Epithelial cell of proximal tubule (primary cell): ENCODE results near the gene PGRMC1. TPM values are rescaled to one million over a fixed set of nuclear protein-coding genes. Genes with fewer than 3 reads are reported as not detected.
A peak's percentile ranks its signal among the peaks of the same experiment; 100 is the strongest.
"Not testable (repeated sequence)": the region's sequence is repeated elsewhere in the genome, so short reads cannot be mapped to it uniquely, and the experiment has no call there.

Experiments
- DNase-seq: peaks from one replicate; pipeline ENCODE4 v3.0.0-alpha.2; 2011; ENCODE audit warnings: low read depth
- H3K4me3 ChIP-seq: 2 replicates; pipeline ENCODE4 v1.5.1; 2011; ENCODE audit warnings: low read depth, mild to moderate bottlenecking, low read length
- total RNA-seq: library from RNA; depleted of rRNA; stranded (reverse); fragments of >200 nt; gene quantifications from 2 replicates; pipeline ENCODE4 v1.2.3, GENCODE V29; 2015
- TF ChIP-seq, protein P1 (sequence below): conservative IDR thresholded peaks from 2 replicates; pipeline ENCODE4 v1.5.1; 2012; ENCODE audit warnings: low read depth, mild to moderate bottlenecking, low read length

The PGRMC1 gene
- total RNA-seq, 1 donor from 2014 or later: 112 TPM

GRCh38 chrX:119249891-119250290 is 13.8 kb downstream of the PGRMC1 start:
- no peak for DNase-seq
- H3K4me3 ChIP-seq: no peak overlapping the region
- TF ChIP-seq, protein P1, sequence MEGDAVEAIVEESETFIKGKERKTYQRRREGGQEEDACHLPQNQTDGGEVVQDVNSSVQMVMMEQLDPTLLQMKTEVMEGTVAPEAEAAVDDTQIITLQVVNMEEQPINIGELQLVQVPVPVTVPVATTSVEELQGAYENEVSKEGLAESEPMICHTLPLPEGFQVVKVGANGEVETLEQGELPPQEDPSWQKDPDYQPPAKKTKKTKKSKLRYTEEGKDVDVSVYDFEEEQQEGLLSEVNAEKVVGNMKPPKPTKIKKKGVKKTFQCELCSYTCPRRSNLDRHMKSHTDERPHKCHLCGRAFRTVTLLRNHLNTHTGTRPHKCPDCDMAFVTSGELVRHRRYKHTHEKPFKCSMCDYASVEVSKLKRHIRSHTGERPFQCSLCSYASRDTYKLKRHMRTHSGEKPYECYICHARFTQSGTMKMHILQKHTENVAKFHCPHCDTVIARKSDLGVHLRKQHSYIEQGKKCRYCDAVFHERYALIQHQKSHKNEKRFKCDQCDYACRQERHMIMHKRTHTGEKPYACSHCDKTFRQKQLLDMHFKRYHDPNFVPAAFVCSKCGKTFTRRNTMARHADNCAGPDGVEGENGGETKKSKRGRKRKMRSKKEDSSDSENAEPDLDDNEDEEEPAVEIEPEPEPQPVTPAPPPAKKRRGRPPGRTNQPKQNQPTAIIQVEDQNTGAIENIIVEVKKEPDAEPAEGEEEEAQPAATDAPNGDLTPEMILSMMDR: no peak

DNA sequence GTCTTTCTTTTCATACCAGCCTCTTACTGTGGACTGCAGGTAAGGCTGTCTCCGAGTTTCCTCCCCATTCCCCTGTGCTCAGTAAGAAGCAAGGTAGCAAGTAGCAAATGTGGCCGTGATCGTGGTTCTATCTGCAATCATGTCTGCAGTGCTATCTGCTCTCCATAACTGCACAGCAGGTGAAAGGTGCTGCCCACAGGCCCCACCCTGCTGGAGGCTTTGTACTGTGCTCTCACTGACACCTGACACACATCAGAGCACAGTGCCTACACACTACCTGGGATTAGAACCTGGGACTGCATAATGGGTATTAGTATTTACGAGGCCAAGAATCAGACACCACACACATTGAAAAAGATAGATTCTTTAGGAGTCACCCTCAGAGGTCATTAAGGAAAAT is 15.3 kb downstream of the PGRMC1 start:
- no peak overlapping the region for H3K4me3 ChIP-seq
- TF ChIP-seq, protein P1: no peak
- DNase-seq: no peak

- no peak for DNase-seq
- TF ChIP-seq, protein P1: no peak
- H3K4me3 ChIP-seq: no peak overlapping the region
These were observed 16.6 kb downstream of the PGRMC1 start for GRCh38 chrX:119252716-119253115.

GRCh38 chrX:119266364-119266995 is 30.4 kb downstream of the PGRMC1 start:
- no peak overlapping the region for H3K4me3 ChIP-seq
- DNase-seq: no peak
- TF ChIP-seq, protein P1: peak; percentile 70

GRCh38 chrX:119267115-119267514 is 31.0 kb downstream of the PGRMC1 start:
- not testable (repeated sequence) for H3K4me3 ChIP-seq, DNase-seq

GRCh38 chrX:119272882-119273419 is 36.9 kb downstream of the PGRMC1 start:
- TF ChIP-seq, protein P1: no peak
- no peak overlapping the region for H3K4me3 ChIP-seq
- DNase-seq: no peak

DNA sequence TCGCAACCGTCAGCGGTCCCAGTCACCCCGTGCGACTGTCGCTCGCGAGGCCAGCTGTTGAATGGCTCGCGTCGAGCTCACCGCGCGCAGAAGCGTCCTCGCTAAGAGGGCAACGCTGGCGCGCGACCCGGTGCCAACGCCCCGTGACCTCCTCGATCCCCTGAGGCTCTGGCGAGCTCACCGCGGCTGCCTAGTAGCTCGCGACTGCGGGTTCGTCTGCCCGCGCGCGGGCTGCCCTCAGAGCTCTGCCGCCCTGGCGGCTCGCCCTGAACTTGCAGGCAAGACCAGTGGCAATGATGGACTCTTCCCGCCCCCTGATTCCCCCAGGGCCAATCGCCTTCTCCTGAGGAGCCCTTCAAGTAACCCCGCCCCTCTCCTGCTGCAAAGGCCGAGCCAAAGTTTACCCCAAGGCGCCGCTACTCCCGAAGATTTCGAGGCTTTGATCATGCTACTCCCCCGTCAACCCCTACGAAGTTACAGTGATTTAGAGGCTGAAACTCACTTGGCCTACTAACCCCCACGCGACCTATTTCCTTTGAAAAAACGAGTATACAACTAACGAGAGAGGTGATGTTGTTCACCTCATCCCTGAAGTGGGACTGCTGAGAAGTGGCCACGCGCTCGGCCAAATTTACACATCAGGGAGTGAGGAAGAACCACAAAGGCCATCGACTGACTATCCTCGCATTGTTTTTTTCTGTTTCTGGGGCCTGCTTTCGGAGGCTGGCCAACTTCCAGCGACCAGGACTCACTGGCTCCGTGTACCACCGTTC is 37.5 kb downstream of the PGRMC1 start:
- no peak for DNase-seq
- no peak overlapping the region for H3K4me3 ChIP-seq
- TF ChIP-seq, protein P1: peak; percentile 19

- H3K4me3 ChIP-seq, DNase-seq: not testable (repeated sequence)
These were observed 46.3 kb downstream of the PGRMC1 start for GRCh38 chrX:119282347-119282746.
